ENCODE data around the gene USP4. TPM values are rescaled to one million over a fixed set of nuclear protein-coding genes. Genes with fewer than 3 reads are reported as not detected.

Gene USP4
- total RNA-seq, 1 donor from 2014 or later: 27.8 TPM

GRCh38 chr3:49295489-49296058 is 44.3 kb downstream of the USP4 start:
- DNase-seq (ENCODE audit: low read depth, low spot score): no peak

GRCh38 chr3:49294343-49294742 is 45.5 kb downstream of the USP4 start:
- no peak for DNase-seq (ENCODE audit: low read depth, low spot score)

- no peak for DNase-seq (ENCODE audit: low read depth, low spot score)
Measured at GRCh38 chr3:49283997-49284396, 55.9 kb downstream of the USP4 start.

GRCh38 chr3:49279376-49279775 is 60.5 kb downstream of the USP4 start:
- no peak for DNase-seq (ENCODE audit: low read depth, low spot score)

GRCh38 chr3:49278548-49278947 is 61.3 kb downstream of the USP4 start:
- DNase-seq (ENCODE audit: low read depth, low spot score): no peak

- no peak for DNase-seq (ENCODE audit: low read depth, low spot score)
Measured at GRCh38 chr3:49277383-49277775, 62.5 kb downstream of the USP4 start.

GRCh38 chr3:49276475-49277382 is 63.1 kb downstream of the USP4 start, which contains the start of gene C3orf62:
Gene C3orf62 (minus strand): TSS chr3:49277232. CDS start chr3:49276872, 360 bp downstream.
- peak; percentile 54 for DNase-seq (ENCODE audit: low read depth, low spot score)

GRCh38 chr3:49273825-49274532 is 65.9 kb downstream of the USP4 start:
- no peak for DNase-seq (ENCODE audit: low read depth, low spot score)

- DNase-seq (ENCODE audit: low read depth, low spot score): no peak
Measured at GRCh38 chr3:49271047-49271446, 68.8 kb downstream of the USP4 start.

- DNase-seq (ENCODE audit: low read depth, low spot score): no peak
Measured at GRCh38 chr3:49270156-49270500, 69.7 kb downstream of the USP4 start.

GRCh38 chr3:49269443-49270155 is 70.3 kb downstream of the USP4 start:
- DNase-seq (ENCODE audit: low read depth, low spot score): no peak

- DNase-seq (ENCODE audit: low read depth, low spot score): no peak
Measured at GRCh38 chr3:49266410-49267095, 73.3 kb downstream of the USP4 start.

- DNase-seq (ENCODE audit: low read depth, low spot score): no peak
Measured at GRCh38 chr3:49265661-49266386, 74.0 kb downstream of the USP4 start.

- DNase-seq (ENCODE audit: low read depth, low spot score): no peak
Measured at GRCh38 chr3:49263159-49263889, 76.5 kb downstream of the USP4 start.

- DNase-seq (ENCODE audit: low read depth, low spot score): no peak
Measured at GRCh38 chr3:49260806-49261324, 79.0 kb downstream of the USP4 start.

GRCh38 chr3:49257187-49257586 is 82.7 kb downstream of the USP4 start:
- no peak for DNase-seq (ENCODE audit: low read depth, low spot score)

GRCh38 chr3:49255718-49256511 is 83.9 kb downstream of the USP4 start:
- DNase-seq (ENCODE audit: low read depth, low spot score): no peak

- DNase-seq (ENCODE audit: low read depth, low spot score): no peak
Measured at GRCh38 chr3:49255112-49255511, 84.7 kb downstream of the USP4 start.

- DNase-seq (ENCODE audit: low read depth, low spot score): no peak
Measured at GRCh38 chr3:49253512-49253911, 86.3 kb downstream of the USP4 start.
